ENCODE results near the gene DCST1. TPM values are rescaled to one million over a fixed set of nuclear protein-coding genes. Genes with fewer than 3 reads are reported as not detected.

The DCST1 gene
- total RNA-seq, 1 donor from 2014 or later: not detected

- peak overlapping the region; percentile 88 for H3K4me3 Mint-ChIP-seq
- H3K4me1 Mint-ChIP-seq (ENCODE audit: low read depth): peaks cover 37% of the 10 kb centered on the region
- no peaks in the 10 kb centered on the region for H3K27me3 Mint-ChIP-seq (ENCODE audit: insufficient read depth)
- H3K9me3 Mint-ChIP-seq: no peaks in the 10 kb centered on the region
- no peaks in the 10 kb centered on the region for H3K36me3 Mint-ChIP-seq (ENCODE audit: low read depth)
- peak overlapping the region; percentile 62 for H3K27ac Mint-ChIP-seq
- DNase-seq (ENCODE audit: low spot score): no peak
- intact Hi-C loops (cut with micrococcal nuclease): loop anchor here (1.0 to 2.0 kb wide), 3 partner anchors 33 to 75 kb away; partner anchors contain the start of gene CKS1B
These were observed 16.3 kb downstream of the DCST1 start for GRCh38 chr1:155049651-155050559.

GRCh38 chr1:155050560-155051341, 17.1 kb downstream of the DCST1 start, which contains the start of gene ADAM15:
TSS of gene ADAM15 (plus strand) at chr1:155051316. CDS start at chr1:155051387, 71 bp downstream.
- Mint-ChIP-seq H3K27me3 (ENCODE audit: insufficient read depth) (no peaks in the 10 kb centered on the region), H3K4me3 (peak within 1 kb of the TSS; percentile 88), H3K9me3 (no peaks in the 10 kb centered on the region), H3K4me1 (ENCODE audit: low read depth) (peaks cover 28% of the 10 kb centered on the region), H3K27ac (peak within 1 kb of the TSS; percentile 88), H3K36me3 (ENCODE audit: low read depth) (no peaks in the 10 kb centered on the region)
- DNase-seq (ENCODE audit: low spot score): peak; percentile 79
- intact Hi-C loops (cut with micrococcal nuclease): loop anchor here (1.0 to 2.0 kb wide), 4 partner anchors 33 to 76 kb away; partner anchors contain the start of genes CKS1B and FLAD1

- no peaks in the 10 kb centered on the region for H3K27me3 Mint-ChIP-seq (ENCODE audit: insufficient read depth)
- DNase-seq (ENCODE audit: low spot score): no peak
- intact Hi-C loops (cut with micrococcal nuclease): loop anchor here (1.0 to 2.0 kb wide), 2 partner anchors 68 to 77 kb away; partner anchors contain the start of genes CKS1B and FLAD1
- H3K27ac Mint-ChIP-seq: no peak overlapping the region
- H3K9me3 Mint-ChIP-seq: no peaks in the 10 kb centered on the region
- peak overlapping the region; percentile 86 for H3K4me3 Mint-ChIP-seq
- H3K4me1 Mint-ChIP-seq (ENCODE audit: low read depth): peaks cover 28% of the 10 kb centered on the region
- peaks cover 5% of the 10 kb centered on the region for H3K36me3 Mint-ChIP-seq (ENCODE audit: low read depth)
These were observed 17.7 kb downstream of the DCST1 start for GRCh38 chr1:155051342-155051776.

DNA sequence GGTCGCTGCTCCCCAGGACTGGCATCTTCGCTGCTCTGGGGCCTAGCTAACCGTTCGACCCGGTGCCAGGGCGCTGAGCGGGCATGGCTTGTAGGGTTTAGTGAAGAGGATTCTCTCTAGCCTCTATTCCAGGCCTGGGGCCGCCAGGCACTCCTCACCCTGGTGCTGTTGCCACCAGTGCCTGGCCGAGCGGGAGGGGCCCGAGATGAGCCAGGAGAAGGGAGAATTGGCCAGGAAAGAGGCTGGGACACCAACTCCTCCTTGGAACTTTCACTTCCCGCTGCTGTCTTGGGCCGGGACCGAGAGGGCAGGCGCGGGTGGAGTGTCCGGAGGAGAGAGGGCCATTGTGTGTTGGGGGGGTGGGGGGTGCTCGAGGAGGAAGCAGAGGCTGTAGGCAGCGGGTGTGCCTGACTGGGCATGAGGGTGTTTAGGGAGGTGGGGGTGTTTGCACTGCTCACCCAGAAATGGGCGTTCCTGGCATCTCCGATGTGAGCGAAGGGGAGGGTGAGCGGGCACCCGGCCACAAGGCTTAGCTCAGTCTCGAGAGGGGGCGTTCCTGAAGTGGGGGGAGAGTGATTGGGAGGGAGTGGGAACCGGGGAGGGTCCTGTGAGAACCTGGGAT, 18.3 kb downstream of the DCST1 start:
- H3K4me3 Mint-ChIP-seq: peak overlapping the region; percentile 86
- peak; percentile 30 for DNase-seq (ENCODE audit: low spot score)
- no peaks in the 10 kb centered on the region for H3K9me3 Mint-ChIP-seq
- peak overlapping the region; percentile 70 for H3K27ac Mint-ChIP-seq
- no peaks in the 10 kb centered on the region for H3K27me3 Mint-ChIP-seq (ENCODE audit: insufficient read depth)
- peaks cover 28% of the 10 kb centered on the region for H3K4me1 Mint-ChIP-seq (ENCODE audit: low read depth)
- intact Hi-C loops (cut with micrococcal nuclease): loop anchor here (1.0 to 2.0 kb wide), 4 partner anchors 9 to 77 kb away; partner anchors contain the start of genes CKS1B and FLAD1
- H3K36me3 Mint-ChIP-seq (ENCODE audit: low read depth): peaks cover 5% of the 10 kb centered on the region

GRCh38 chr1:155052439-155053395, 19.1 kb downstream of the DCST1 start:
- no peak for DNase-seq (ENCODE audit: low spot score)
- no peaks in the 10 kb centered on the region for H3K9me3 Mint-ChIP-seq
- H3K4me1 Mint-ChIP-seq (ENCODE audit: low read depth): peaks cover 28% of the 10 kb centered on the region
- intact Hi-C loops (cut with micrococcal nuclease): loop anchor here (1.0 kb wide), 2 partner anchors 9 to 32 kb away; no protein-coding TSS in a partner anchor
- no peaks in the 10 kb centered on the region for H3K27me3 Mint-ChIP-seq (ENCODE audit: insufficient read depth)
- H3K27ac Mint-ChIP-seq: peak overlapping the region; percentile 70
- H3K36me3 Mint-ChIP-seq (ENCODE audit: low read depth): peaks cover 5% of the 10 kb centered on the region
- peak overlapping the region; percentile 86 for H3K4me3 Mint-ChIP-seq

- intact Hi-C loops (cut with micrococcal nuclease): no loop called here
- peaks cover 28% of the 10 kb centered on the region for H3K4me1 Mint-ChIP-seq (ENCODE audit: low read depth)
These were observed 20.0 kb downstream of the DCST1 start for GRCh38 chr1:155053531-155054105.

GRCh38 chr1:155057104-155057503, 23.5 kb downstream of the DCST1 start:
- DNase-seq (ENCODE audit: low spot score): no peak
- intact Hi-C loops (cut with micrococcal nuclease): no loop called here
- H3K9me3 Mint-ChIP-seq: no peaks in the 10 kb centered on the region
- H3K4me3 Mint-ChIP-seq: no peak overlapping the region
- H3K27me3 Mint-ChIP-seq (ENCODE audit: insufficient read depth): no peaks in the 10 kb centered on the region
- peaks cover 21% of the 10 kb centered on the region for H3K4me1 Mint-ChIP-seq (ENCODE audit: low read depth)
- H3K27ac Mint-ChIP-seq: no peak overlapping the region
- H3K36me3 Mint-ChIP-seq (ENCODE audit: low read depth): peaks cover 10% of the 10 kb centered on the region

More at GRCh38 chr1:155053531-155054105, 20.0 kb downstream of the DCST1 start:
- no peaks in the 10 kb centered on the region for H3K27me3 Mint-ChIP-seq (ENCODE audit: insufficient read depth)
- peak overlapping the region; percentile 70 for H3K4me3 Mint-ChIP-seq
- peak overlapping the region; percentile 21 for H3K27ac Mint-ChIP-seq
- peaks cover 5% of the 10 kb centered on the region for H3K36me3 Mint-ChIP-seq (ENCODE audit: low read depth)
- no peak for DNase-seq (ENCODE audit: low spot score)
- no peaks in the 10 kb centered on the region for H3K9me3 Mint-ChIP-seq

- H3K4me3 Mint-ChIP-seq: no peak overlapping the region
- no peak for DNase-seq (ENCODE audit: low spot score)
- H3K27me3 Mint-ChIP-seq (ENCODE audit: insufficient read depth): no peaks in the 10 kb centered on the region
- intact Hi-C loops (cut with micrococcal nuclease): no loop called here
- no peak overlapping the region for H3K27ac Mint-ChIP-seq
- peaks cover 20% of the 10 kb centered on the region for H3K4me1 Mint-ChIP-seq (ENCODE audit: low read depth)
- no peaks in the 10 kb centered on the region for H3K9me3 Mint-ChIP-seq
- peaks cover 10% of the 10 kb centered on the region for H3K36me3 Mint-ChIP-seq (ENCODE audit: low read depth)
These were observed 24.2 kb downstream of the DCST1 start for GRCh38 chr1:155057788-155058211.

GRCh38 chr1:155060736-155061135, 27.1 kb downstream of the DCST1 start:
- Mint-ChIP-seq H3K4me3 (no peak overlapping the region), H3K27ac (no peak overlapping the region), H3K36me3 (ENCODE audit: low read depth) (peaks cover 10% of the 10 kb centered on the region), H3K9me3 (no peaks in the 10 kb centered on the region), H3K4me1 (ENCODE audit: low read depth) (peaks cover 31% of the 10 kb centered on the region), H3K27me3 (ENCODE audit: insufficient read depth) (no peaks in the 10 kb centered on the region)
- intact Hi-C loops (cut with micrococcal nuclease): loop anchor here (1.0 to 5.0 kb wide), 7 partner anchors 8 to 453 kb away; partner anchors contain the start of genes ADAR and CKS1B
- DNase-seq (ENCODE audit: low spot score): no peak

- DNase-seq (ENCODE audit: low spot score): peak; percentile 88
- H3K9me3 Mint-ChIP-seq: no peaks in the 10 kb centered on the region
- intact Hi-C loops (cut with micrococcal nuclease): loop anchor here (1.0 to 5.0 kb wide), 9 partner anchors 9 to 503 kb away; partner anchors contain the start of genes ADAR, CKS1B, SLC50A1 and UBE2Q1
- H3K4me1 Mint-ChIP-seq (ENCODE audit: low read depth): peaks cover 31% of the 10 kb centered on the region
- H3K4me3 Mint-ChIP-seq: peak overlapping the region; percentile 30
- H3K27me3 Mint-ChIP-seq (ENCODE audit: insufficient read depth): no peaks in the 10 kb centered on the region
- no peak overlapping the region for H3K27ac Mint-ChIP-seq
- H3K36me3 Mint-ChIP-seq (ENCODE audit: low read depth): peaks cover 5% of the 10 kb centered on the region
These were observed 27.9 kb downstream of the DCST1 start for GRCh38 chr1:155061381-155062150.
